HG03354 (cell line): ENCODE data around the gene RNF157.

Source experiments
- ATAC-seq: cut with Tn5 transposase; IDR thresholded peaks from one replicate; pipeline ENCODE4 v1.9.1; 2021; ENCODE audit warnings: mild to moderate bottlenecking; ENCODE audit not compliant: unreplicated experiment, poor library complexity, severe bottlenecking

The RNF157 gene

GRCh38 chr17:76240461-76241203, at the start of gene RNF157:
RNF157 (minus strand) TSS chr17:76240493; CDS start chr17:76240240, 253 bp downstream.
- ATAC-seq: peak; percentile 72

- no peak for ATAC-seq
Observed at GRCh38 chr17:76281573-76282371, 41.5 kb upstream of the RNF157 start.

GRCh38 chr17:76280650-76281049, 40.4 kb upstream of the RNF157 start:
- no peak for ATAC-seq

DNA sequence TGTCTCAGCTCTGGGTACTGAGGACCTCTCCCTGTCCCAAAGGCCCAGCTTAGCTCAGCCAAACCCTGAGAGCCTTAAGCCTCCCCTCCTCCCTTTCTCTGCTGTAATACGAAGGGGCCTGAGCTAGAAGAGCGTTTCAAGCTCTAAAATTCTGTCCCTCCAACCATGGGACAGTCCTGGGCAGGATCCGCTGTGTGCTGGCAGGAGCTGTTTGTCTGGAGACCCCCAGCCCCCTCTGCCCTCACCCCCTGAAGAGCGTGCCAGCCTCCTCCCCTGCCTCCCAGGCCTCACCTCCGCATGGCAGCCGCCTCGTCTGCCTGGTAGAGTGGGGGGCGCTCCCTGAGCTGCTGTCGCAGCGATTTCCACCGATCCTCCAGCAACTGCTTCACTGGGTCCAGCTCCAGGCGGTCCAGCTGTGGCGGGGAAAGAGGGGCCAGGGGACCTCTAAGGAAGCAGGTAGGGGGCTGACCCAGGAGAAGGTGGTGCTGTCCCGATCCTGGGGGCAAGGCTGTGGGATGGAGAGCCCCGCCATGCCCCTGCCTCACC, 39.5 kb upstream of the RNF157 start:
- no peak for ATAC-seq

- ATAC-seq: no peak
Observed at GRCh38 chr17:76278952-76279741, 38.9 kb upstream of the RNF157 start.

- no peak for ATAC-seq
Observed at GRCh38 chr17:76278268-76278908, 38.1 kb upstream of the RNF157 start.

DNA sequence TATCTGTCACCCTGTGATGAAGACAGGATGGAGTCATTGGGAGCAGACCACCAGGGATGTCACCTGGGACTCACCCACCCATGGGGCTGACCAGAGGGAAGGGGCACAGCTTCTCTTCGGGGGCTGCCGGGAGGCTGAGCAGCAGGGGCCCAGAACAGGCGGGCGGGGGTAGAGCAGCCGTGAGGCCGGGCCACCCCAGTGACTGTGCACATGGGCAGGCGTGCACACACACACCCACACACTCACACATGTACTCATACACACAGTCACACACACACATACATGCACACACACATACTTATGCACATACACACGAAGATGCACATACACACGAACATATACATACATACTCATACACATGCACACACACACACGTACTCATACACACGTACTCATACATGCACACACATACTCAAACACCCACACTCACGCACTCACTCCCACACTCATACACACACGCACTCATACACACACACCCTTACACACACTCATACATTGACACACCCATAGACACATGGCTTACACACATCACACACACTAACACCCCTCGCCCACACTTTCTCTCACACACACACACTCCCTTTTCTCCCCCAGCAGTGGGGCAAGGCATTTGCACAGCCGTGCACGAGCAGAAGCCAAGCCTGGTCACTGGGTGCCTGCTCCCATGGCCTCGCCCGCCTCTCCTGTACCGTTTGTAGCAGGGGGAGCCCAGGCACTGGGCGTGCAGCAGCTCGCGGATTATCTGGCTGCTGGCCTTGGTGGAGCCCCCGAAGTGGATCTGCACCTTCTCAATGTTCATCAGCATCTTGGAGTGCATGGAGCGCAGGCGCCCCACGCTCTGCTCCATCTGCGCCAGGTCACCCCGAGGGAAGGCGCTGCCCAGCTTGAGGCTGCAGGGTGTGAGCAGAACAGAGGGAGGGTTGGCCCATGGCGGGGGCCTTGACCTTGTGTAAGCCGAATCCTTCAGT, 37.3 kb upstream of the RNF157 start:
- no peak for ATAC-seq

GRCh38 chr17:76276461-76277299, 36.4 kb upstream of the RNF157 start:
- ATAC-seq: no peak

DNA sequence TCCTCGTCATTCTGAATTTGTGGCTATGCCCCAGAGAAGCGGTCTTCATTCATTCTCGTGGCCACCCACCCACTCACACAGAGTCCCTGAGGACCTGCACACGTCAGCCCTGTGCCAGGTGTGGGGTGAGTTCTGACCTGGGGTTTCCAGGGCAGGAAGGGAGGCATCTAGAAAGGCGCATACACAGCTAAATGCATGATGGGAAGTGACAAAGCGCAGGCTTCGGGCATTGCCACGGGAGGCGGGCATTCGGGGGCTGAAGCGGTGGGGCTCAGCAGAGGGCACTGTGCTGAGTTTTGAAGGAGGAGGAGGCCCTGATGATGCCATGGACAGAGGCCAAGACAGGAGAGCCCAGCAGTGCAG, 35.8 kb upstream of the RNF157 start:
- ATAC-seq: no peak

DNA sequence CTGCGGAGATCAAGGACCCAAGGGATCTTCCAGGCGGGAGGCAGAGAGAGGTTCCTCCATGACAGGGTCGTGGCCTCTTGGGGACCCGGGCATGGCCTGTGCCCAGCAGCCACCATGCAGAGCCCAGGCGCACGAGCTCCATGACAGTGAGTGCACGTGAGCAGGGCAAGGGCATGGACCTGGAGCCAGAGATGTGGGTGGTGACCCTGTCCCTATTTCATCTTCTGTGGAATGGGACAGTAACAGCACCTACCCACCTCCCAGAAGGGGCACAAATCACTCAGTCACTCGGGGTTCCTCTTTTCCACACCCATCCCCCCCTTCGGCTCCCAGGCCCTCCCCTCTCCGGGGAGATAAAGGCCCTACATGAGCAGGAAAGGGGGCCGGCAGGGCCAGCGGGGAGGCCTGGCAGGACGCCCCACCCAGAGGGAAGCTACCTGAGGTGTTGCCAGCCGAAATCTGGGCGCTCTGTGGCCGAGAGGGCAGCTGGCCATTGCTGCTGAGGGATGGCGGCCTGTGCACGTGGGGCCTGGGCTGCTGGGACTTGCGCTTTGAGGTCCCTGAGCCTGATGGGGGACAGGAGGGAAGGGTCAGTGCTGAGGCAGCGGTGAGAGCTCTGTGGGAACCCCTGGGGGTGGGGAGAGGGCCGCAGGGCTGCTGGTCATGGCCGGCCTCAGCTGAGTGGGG, 35.2 kb upstream of the RNF157 start:
- no peak for ATAC-seq

- no peak for ATAC-seq
Observed at GRCh38 chr17:76274112-76274956, 34.0 kb upstream of the RNF157 start.

GRCh38 chr17:76273445-76274111, 33.3 kb upstream of the RNF157 start:
- no peak for ATAC-seq

DNA sequence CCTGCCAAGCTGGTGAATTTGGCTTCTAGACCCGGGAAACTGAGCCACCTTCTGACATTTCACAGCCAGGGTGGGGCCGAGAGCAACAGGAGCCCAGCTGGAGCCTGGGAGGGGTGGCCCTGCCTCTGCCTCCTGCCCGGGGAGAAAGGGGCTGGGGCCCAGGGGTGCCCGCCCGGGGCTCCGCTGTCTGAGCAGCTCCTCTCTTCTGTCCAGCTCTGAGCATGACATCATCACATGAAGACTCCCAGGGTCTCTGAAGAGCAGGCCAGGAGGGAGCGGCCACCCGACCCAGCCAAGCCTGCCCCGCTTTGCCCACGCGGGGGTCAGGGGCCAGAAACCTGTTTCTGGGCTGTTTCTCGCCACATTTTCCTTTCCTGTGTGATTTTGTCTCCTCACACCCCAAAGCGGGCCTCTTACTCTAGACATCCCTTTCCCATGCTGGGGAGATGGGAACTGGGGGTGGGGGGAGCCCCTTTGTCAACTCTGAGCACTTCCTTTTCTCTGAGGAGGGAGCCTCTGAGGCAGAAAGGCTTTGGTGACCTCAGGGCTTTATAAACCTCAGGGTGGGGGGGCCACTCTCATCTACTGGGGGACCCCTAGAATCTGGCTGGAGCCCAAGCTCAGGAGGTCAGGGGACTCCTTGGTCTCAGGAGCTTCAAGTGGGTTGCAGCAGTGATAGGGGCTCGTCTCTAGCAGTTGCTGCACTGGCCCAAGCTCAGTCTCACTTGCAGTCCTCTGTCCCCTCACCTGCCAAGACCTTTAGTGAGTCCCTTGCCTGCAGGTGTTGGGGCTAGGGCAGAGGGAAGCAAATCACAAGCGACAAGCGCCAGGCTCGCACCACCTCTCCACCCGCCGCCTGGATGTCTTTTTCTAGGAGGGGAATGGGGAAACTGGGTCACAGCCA, 32.5 kb upstream of the RNF157 start:
- peak; percentile 20 for ATAC-seq

DNA sequence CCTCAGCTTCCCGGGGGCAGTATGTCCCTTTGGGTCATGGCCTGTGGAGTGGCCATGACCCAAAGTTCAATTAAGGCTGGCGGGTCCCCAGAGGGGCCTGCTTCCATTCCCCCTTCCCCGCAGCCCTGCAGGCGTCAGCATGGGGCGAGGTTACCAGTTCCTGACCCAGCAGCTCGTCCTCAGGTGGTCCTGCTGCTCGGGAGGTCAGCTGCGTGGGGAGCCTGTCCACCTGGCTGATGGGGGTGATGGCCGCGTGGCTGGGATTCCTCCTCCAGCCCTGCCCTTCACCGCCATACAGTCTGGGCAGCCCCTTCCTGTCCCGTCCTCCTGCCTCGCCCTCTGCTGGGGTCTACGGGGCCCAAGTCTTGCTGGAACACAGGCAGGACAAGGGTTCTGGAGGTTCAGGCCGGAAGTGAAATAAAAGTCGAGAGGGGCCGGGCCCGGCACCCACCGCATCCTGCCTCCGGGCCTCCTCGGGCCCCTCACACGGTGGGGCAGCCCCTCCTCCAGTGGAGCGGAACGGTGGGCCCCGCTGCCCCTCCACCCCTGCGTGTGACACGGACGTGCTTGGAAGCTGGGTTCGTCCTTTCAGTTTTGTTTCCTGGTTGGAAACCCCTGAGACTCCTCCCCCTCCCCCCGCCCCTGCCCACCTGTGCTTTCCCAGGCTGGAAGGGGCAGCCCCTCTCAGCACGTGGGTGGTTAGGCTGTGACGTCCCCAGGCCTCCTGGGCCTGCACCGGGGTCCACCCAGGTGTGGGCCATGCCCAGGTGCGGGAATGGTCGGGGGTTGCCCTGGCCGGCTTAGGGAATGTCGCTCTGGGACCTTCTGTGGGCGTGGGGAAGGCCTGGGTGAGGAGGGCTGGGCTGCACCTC, 31.6 kb upstream of the RNF157 start:
- peak; percentile 54 for ATAC-seq
